GM23248 (cell line): ENCODE measurements around the gene ANKRD9.

Source experiments
- EZH2 ChIP-seq: fragments of 200-600 bp; sonication (generic); IDR thresholded peaks from 2 replicates; pipeline ENCODE4 v1.6.1; 2018; ENCODE audit warnings: antibody characterized with exemption, mild to moderate bottlenecking; ENCODE audit not compliant: insufficient read depth, poor library complexity, severe bottlenecking
- EZH2phosphoT487 ChIP-seq: fragments of 200-600 bp; sonication (generic); IDR thresholded peaks from 2 replicates; pipeline ENCODE4 v1.6.1; 2018; ENCODE audit warnings: antibody characterized with exemption, moderate library complexity, mild to moderate bottlenecking, low read depth; ENCODE audit not compliant: insufficient read depth

GRCh38 chr14:102490456-102490855 lies 19.1 kb downstream of the ANKRD9 start:
- TF ChIP-seq EZH2 (no peak), EZH2phosphoT487 (no peak)
